GM18870 (cell line): Measurements from ENCODE around the gene ARHGAP28.

Experiments
- ATAC-seq: cut with Tn5 transposase; IDR thresholded peaks from one replicate; pipeline ENCODE4 v1.9.1; 2021; ENCODE audit warnings: moderate library complexity; ENCODE audit not compliant: unreplicated experiment

ARHGAP28 gene

GRCh38 chr18:6729247-6730091, at the start of gene ARHGAP28:
ARHGAP28 (plus strand) TSS chr18:6729716; CDS start chr18:6729822, 106 bp downstream.
- no peak for ATAC-seq

- ATAC-seq: no peak
Observed at GRCh38 chr18:6681331-6681875, 48.1 kb upstream of the ARHGAP28 start.

- no peak for ATAC-seq
Observed at GRCh38 chr18:6682437-6683111, 46.9 kb upstream of the ARHGAP28 start.

- no peak for ATAC-seq
Observed at GRCh38 chr18:6683112-6683876, 46.2 kb upstream of the ARHGAP28 start.

DNA sequence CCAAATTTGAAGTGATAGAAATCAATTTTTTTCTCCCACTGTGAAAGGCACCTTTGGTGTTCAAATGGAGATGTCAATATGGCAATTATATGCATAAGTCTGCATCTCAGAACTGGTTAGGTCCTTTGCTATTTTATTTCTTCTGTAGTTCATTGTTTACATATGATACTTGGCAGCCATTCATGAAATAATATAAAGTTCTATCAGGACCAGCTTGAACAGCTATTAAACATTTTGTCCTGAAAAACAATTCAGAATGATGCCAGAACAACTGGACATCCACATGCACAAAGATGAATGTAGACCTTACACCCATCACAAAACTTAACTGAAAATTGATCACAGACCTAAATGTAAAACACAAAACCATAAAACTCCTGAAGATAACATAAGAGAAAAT, 41.8 kb upstream of the ARHGAP28 start:
- no peak for ATAC-seq

DNA sequence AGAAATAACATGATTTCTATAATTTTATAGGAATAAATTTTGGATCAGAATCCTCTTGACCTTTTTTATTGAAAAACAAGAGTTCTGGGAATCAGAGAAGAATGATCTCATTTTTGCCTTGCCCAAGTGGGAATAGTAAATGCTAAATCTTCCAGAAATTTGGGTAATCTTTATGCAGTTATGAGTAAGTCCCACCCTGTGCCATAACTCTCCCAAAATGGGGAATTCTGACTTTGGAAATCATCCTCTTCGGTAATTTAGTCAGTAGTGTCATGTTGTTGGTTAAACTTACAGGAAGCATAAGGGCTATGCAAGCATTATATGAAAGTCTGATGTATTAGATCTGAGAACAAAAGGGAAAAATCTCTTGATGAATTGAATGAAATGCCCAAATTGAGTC, 20.6 kb upstream of the ARHGAP28 start:
- ATAC-seq: no peak

GRCh38 chr18:6711467-6711866, 18.0 kb upstream of the ARHGAP28 start:
- ATAC-seq: no peak

- ATAC-seq: no peak
Observed at GRCh38 chr18:6712401-6712800, 17.1 kb upstream of the ARHGAP28 start.

- ATAC-seq: no peak
Observed at GRCh38 chr18:6714010-6714409, 15.5 kb upstream of the ARHGAP28 start.

GRCh38 chr18:6718267-6718666, 11.2 kb upstream of the ARHGAP28 start:
- no peak for ATAC-seq

GRCh38 chr18:6719098-6719846, 10.2 kb upstream of the ARHGAP28 start:
- ATAC-seq: no peak

DNA sequence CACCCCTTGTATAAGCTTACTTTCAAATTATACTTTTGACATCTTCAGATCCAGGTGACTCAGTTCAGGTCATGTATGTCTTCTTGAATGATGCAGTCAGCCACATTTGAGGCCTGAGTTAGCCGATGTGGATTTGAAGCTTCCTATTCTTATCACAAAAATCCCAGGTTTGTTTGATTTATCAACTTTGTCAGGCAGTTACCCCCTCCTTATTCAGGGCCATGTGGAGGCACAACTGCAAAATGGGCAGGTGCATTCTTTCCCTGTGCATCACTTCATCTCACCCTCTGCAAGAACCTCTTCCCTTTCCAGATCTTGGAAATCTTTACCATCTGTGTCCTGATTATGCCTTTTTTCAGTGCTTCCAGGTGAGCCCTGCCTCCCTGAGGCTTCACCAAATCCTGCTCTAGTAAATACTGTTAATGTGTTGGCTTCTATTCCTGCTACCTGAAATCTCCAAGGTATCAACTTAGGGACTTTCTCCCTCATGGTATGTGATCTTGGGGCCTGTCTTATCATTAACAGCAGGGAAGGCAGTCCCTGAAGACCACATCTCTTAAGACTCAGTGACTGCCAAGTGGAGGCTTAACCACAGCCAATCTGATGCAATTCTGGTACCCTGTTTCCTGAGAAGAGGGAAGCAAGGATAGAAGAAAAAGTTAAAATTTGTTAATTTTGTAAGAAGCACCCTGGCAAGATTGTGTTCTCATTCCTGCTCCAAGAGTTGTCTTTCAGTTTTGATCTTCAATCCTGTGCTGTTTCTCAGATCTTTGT, 9.4 kb upstream of the ARHGAP28 start:
- no peak for ATAC-seq

DNA sequence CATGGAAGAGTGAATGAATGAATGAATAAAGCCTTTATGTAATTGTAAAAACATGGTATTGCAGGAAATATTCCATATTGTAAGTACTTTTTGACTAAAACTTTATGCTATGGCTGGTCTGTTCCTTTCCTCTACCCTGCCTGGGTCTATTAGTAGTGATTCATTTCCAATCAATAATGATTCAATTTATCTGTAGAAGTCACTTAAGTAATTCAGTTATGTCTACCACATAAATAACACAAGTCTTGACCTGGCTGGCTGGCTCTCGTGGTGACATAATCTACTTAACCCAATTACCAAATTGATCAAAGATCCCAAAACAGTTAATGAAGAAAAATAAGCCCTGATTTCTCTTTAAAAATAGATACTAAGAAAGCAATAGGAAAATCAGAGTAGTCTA, 7.8 kb upstream of the ARHGAP28 start:
- no peak for ATAC-seq

GRCh38 chr18:6722690-6723089, 6.8 kb upstream of the ARHGAP28 start:
- no peak for ATAC-seq

- ATAC-seq: no peak
Observed at GRCh38 chr18:6724331-6724730, 5.2 kb upstream of the ARHGAP28 start.

DNA sequence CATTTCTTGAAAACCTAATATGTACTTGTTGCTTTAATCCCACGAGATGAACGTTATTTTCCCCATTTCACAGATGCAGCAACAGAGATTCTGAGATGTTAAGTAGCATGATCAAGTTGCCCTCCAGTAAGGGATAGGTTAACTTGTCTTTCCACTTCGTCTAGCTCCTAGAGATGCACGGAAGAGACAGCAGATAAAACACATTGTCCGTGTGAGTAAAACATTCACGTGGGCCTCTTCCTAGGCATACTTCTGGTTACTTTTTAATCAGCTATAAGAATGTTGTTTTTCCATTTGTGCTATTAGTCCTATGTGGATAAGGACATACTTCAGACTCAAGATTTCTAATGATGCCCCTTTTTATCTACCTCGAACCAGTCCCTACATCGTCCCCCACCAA, 1.2 kb upstream of the ARHGAP28 start:
- ATAC-seq: no peak

GRCh38 chr18:6728809-6729246, 688 bp upstream of the ARHGAP28 start:
- ATAC-seq: no peak

GRCh38 chr18:6730416-6731221, 1.1 kb downstream of the ARHGAP28 start:
- no peak for ATAC-seq

GRCh38 chr18:6731222-6731596, 1.7 kb downstream of the ARHGAP28 start:
- ATAC-seq: no peak
